ENCODE results near the gene IRF5.

DNA sequence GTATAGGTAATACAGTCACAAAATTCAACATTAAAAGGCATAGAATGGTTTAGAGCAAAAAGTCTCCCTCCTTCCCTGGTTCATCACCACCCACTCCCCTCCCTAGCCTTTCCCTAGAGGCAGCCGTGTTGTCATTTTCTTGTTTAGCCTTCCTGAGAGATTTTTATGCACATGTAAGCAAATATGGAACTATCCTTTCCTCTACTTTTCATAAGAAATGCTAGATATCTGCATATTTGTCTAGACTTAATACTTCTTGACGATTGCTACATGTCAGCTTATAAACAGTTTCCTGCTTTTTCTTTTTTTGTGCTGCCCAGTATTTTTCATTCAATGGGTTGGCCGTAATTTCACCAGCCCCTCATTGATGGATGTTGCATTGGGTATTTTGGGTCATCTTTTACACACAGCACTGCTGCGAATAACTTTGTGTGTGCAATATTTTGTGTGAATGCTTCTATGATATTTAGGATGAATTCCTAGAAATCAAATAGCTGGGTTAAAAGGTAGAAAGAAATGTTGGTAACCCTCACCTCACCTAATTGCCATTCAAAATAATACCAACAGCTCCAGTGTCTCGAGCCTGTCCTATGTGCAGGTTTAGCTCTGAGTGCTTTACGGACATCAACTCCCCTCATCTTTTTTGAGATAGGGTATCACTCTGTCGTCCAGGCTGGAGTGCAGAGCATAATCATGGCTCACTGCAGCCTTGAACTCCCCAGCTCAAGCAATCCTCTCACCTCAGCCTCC, 6.9 kb downstream of the IRF5 start:
- TF ChIP-seq, protein P1, sequence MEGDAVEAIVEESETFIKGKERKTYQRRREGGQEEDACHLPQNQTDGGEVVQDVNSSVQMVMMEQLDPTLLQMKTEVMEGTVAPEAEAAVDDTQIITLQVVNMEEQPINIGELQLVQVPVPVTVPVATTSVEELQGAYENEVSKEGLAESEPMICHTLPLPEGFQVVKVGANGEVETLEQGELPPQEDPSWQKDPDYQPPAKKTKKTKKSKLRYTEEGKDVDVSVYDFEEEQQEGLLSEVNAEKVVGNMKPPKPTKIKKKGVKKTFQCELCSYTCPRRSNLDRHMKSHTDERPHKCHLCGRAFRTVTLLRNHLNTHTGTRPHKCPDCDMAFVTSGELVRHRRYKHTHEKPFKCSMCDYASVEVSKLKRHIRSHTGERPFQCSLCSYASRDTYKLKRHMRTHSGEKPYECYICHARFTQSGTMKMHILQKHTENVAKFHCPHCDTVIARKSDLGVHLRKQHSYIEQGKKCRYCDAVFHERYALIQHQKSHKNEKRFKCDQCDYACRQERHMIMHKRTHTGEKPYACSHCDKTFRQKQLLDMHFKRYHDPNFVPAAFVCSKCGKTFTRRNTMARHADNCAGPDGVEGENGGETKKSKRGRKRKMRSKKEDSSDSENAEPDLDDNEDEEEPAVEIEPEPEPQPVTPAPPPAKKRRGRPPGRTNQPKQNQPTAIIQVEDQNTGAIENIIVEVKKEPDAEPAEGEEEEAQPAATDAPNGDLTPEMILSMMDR (conservative IDR thresholded peaks at IDR 0.05; ENCODE audit: low read length), result no peak
- TF ChIP-seq EZH2phosphoT487 (IDR thresholded peaks at IDR 0.05; ENCODE audit: borderline replicate concordance), result no peak
